ENCODE measurements around the gene PRKD3. TPM values are rescaled to one million over a fixed set of nuclear protein-coding genes. Genes with fewer than 3 reads are reported as not detected.

Gene PRKD3
- total and polyA plus RNA-seq, 2 of the 13 experiments (the other 11 are each of a cell fraction or from before 2014, with no cell fraction given): 11.6 to 38.4 TPM

GRCh38 chr2:37344453-37345361 is 20.1 kb upstream of the PRKD3 start, which contains the start of gene QPCT (continued):
- TF ChIP-seq CEBPZ (IDR thresholded peaks at IDR 0.05; ENCODE audit: low read length) (no peak), ZNF7 (CRISPR knock-in tag; IDR thresholded peaks at IDR 0.05) (no peak), HOXA5 (CRISPR knock-in tag; IDR thresholded peaks at IDR 0.05) (0 out of 2 replicates have a peak, but pooled peaks have one; percentile 19), ZBTB49 (CRISPR knock-in tag; IDR thresholded peaks at IDR 0.05; ENCODE audit: borderline replicate concordance) (no peak), ZSCAN9 (CRISPR knock-in tag; IDR thresholded peaks at IDR 0.05; ENCODE audit: borderline replicate concordance) (no peak), ARHGAP35 (CRISPR knock-in tag; IDR thresholded peaks at IDR 0.05; ENCODE audit: borderline replicate concordance) (no peak; the same call in 1 of the 2 replicates), ZNF44 (CRISPR knock-in tag; IDR thresholded peaks at IDR 0.05) (0 out of 2 replicates have a peak, but pooled peaks have one; percentile 42), HIC2 (CRISPR knock-in tag; IDR thresholded peaks at IDR 0.05; ENCODE audit: low read depth) (0 out of 2 replicates have a peak, but pooled peaks have one; percentile 60), KLF16 (CRISPR knock-in tag; IDR thresholded peaks at IDR 0.05) (0 out of 4 replicates have a peak, but pooled peaks of 1 of the 2 experiments have one; percentile 18), SP5 (CRISPR knock-in tag; IDR thresholded peaks at IDR 0.05; ENCODE audit: borderline replicate concordance, low read depth) (no peak), AFF4 (CRISPR knock-in tag; IDR thresholded peaks at IDR 0.05) (no peak), HNF4G (IDR thresholded peaks at IDR 0.05; ENCODE audit: borderline replicate concordance, low read depth, low read length) (no peak), HNF4G (CRISPR knock-in tag; IDR thresholded peaks at IDR 0.05; ENCODE audit: borderline replicate concordance, low read depth) (peak; percentile 53; the same call in 1 of the 2 replicates), ZBTB34 (CRISPR knock-in tag; IDR thresholded peaks at IDR 0.05) (no peak)
